GM18505 (cell line): ENCODE data around the gene APEX2.
"Not testable (repeated sequence)": the region's sequence is repeated elsewhere in the genome, so short reads cannot be mapped to it uniquely, and the experiment has no call there.

Experiments
- ATAC-seq: cut with Tn5 transposase; IDR thresholded peaks from one replicate; pipeline ENCODE4 v1.9.1; 2021; ENCODE audit not compliant: unreplicated experiment
- POLR2A ChIP-seq: IDR thresholded peaks from 4 replicates; pipeline ENCODE4 v1.6.1; 2011; ENCODE audit warnings: borderline replicate concordance; ENCODE audit not compliant: insufficient read depth, insufficient read length; ENCODE audit errors: extremely low read depth

APEX2 gene

GRCh38 chrX:54999717-55000598 is at the start of gene APEX2:
APEX2 (plus strand) TSS chrX:55000363; CDS start chrX:55000423, 60 bp downstream.
- peak; percentile 94 for ATAC-seq

GRCh38 chrX:54950730-54951375 is 49.3 kb upstream of the APEX2 start:
- ATAC-seq = no peak
- no peak for TF ChIP-seq POLR2A

More at GRCh38 chrX:54999717-55000598, at the start of gene APEX2:
- peak; percentile 85 for TF ChIP-seq POLR2A

GRCh38 chrX:54961750-54962149 is 38.4 kb upstream of the APEX2 start:
- ATAC-seq = no peak
- TF ChIP-seq POLR2A = no peak

- ATAC-seq = no peak
- no peak for TF ChIP-seq POLR2A
These were observed 35.2 kb upstream of the APEX2 start for GRCh38 chrX:54964766-54965497.

GRCh38 chrX:54977387-54977786 is 22.8 kb upstream of the APEX2 start:
- TF ChIP-seq POLR2A = no peak
- ATAC-seq = no peak

GRCh38 chrX:54978448-54978847 is 21.7 kb upstream of the APEX2 start:
- no peak for ATAC-seq

GRCh38 chrX:54979432-54979831 is 20.7 kb upstream of the APEX2 start:
- TF ChIP-seq POLR2A = no peak
- no peak for ATAC-seq

More at GRCh38 chrX:54978448-54978847, 21.7 kb upstream of the APEX2 start:
- no peak for TF ChIP-seq POLR2A

GRCh38 chrX:54980334-54980733 is 19.8 kb upstream of the APEX2 start:
- no peak for TF ChIP-seq POLR2A
- ATAC-seq = no peak

- not testable (repeated sequence) for ATAC-seq
These were observed 16.9 kb upstream of the APEX2 start for GRCh38 chrX:54983306-54983705.

GRCh38 chrX:54991706-54992105 is 8.5 kb upstream of the APEX2 start:
- no peak for TF ChIP-seq POLR2A
- ATAC-seq = no peak

- no peak for TF ChIP-seq POLR2A
- no peak for ATAC-seq
These were observed 7.1 kb upstream of the APEX2 start for GRCh38 chrX:54992911-54993622.

- ATAC-seq = no peak
- TF ChIP-seq POLR2A = no peak
These were observed 6.1 kb upstream of the APEX2 start, which contains the start of gene PFKFB1 for GRCh38 chrX:54994099-54994498. PFKFB1 (minus strand) TSS chrX:54994188; CDS start chrX:54994007, 181 bp downstream.
